Peyer's patch (tissue), 4 donors: ENCODE measurements around the gene TMEM123. TPM values are rescaled to one million over a fixed set of nuclear protein-coding genes. Genes with fewer than 3 reads are reported as not detected.
A peak's percentile ranks its signal among the peaks of the same experiment; 100 is the strongest.
"Not testable (repeated sequence)": the region's sequence is repeated elsewhere in the genome, so short reads cannot be mapped to it uniquely, and the experiment has no call there.

Experiments
- DNase-seq, 3 donors: peaks; one replicate each; pipeline ENCODE4 v3.0.0-alpha.2; 2017 to 2019
- H3K27ac ChIP-seq, 4 donors: fragments of 200-600 bp; sonication (generic); one replicate each; pipeline ENCODE4 v1.5.1; 2016 to 2019
- H3K27me3 ChIP-seq, 2 donors: fragments of 200-600 bp; sonication (generic); one replicate each; pipeline ENCODE4 v1.5.1; 2019
- H3K36me3 ChIP-seq, 3 donors: fragments of 200-600 bp; sonication (generic); one replicate each; pipeline ENCODE4 v1.5.1; 2016 to 2019
- H3K4me1 ChIP-seq, 4 donors: fragments of 200-600 bp; sonication (generic); one replicate each; pipeline ENCODE4 v1.5.1; 2016 to 2019
- H3K4me3 ChIP-seq, 4 donors: fragments of 200-600 bp; sonication (generic); 1 replicate in 3 of 4; 2 replicates in 1 of 4; pipeline ENCODE4 v1.5.1; 2016 to 2019; ENCODE audit warnings: mild to moderate bottlenecking in 1 of 4
- H3K9me3 ChIP-seq, 4 donors: fragments of 200-600 bp; sonication (generic); one replicate each; pipeline ENCODE4 v1.5.1; 2016 to 2019; ENCODE audit warnings: mild to moderate bottlenecking in 1 of 4
- CTCF ChIP-seq, 6 experiments: fragments of 450-650 bp in 4 of 6; fragments of 200-600 bp in 2 of 6; sonication (generic) in 1 of 6; IDR thresholded peaks; one replicate each; pipeline ENCODE4 v1.5.1; 2017 to 2019; ENCODE audit warnings: antibody characterized with exemption in 6 of 6, mild to moderate bottlenecking in 3 of 6, moderate library complexity in 1 of 6
- POLR2A ChIP-seq, 2 donors: fragments of 450-650 bp; IDR thresholded peaks; one replicate each; pipeline ENCODE4 v1.5.1; 2017; ENCODE audit warnings: antibody characterized with exemption in 2 of 2, mild to moderate bottlenecking in 2 of 2, moderate library complexity in 2 of 2
- total RNA-seq, 4 donors: library from RNA; depleted of rRNA; stranded (reverse); fragments of >200 nt; gene quantifications; one replicate each; pipeline ENCODE4 v1.1.0, GENCODE V29; 2016

The TMEM123 gene
- total RNA-seq, 4 donors from 2014 or later: 36.1 to 78.4 (median 54.5) TPM

GRCh38 chr11:102438311-102439062 is 14.1 kb downstream of the TMEM123 start:
- Histone ChIP-seq H3K36me3 (no peaks in the 10 kb centered on the region), H3K27me3 (no peaks in the 10 kb centered on the region), H3K9me3 (no peaks in the 10 kb centered on the region), H3K4me3 (no peak overlapping the region), H3K27ac (peak overlapping the region in 1 of 4 donors; percentile 17), H3K4me1 (no peaks in the 10 kb centered on the region)
- peak in 1 of 3 donors; percentile 41 for DNase-seq
- no peak for TF ChIP-seq CTCF (IDR thresholded peaks at IDR 0.05)
- no peak for TF ChIP-seq POLR2A (IDR thresholded peaks at IDR 0.05)

GRCh38 chr11:102437727-102438126 is 14.8 kb downstream of the TMEM123 start:
- H3K4me3 ChIP-seq: no peak overlapping the region
- TF ChIP-seq POLR2A (IDR thresholded peaks at IDR 0.05): no peak
- no peak for TF ChIP-seq CTCF (IDR thresholded peaks at IDR 0.05)
- no peaks in the 10 kb centered on the region for H3K4me1 ChIP-seq
- no peaks in the 10 kb centered on the region for H3K9me3 ChIP-seq
- H3K36me3 ChIP-seq: no peaks in the 10 kb centered on the region
- H3K27me3 ChIP-seq: no peaks in the 10 kb centered on the region
- no peak for DNase-seq
- no peak overlapping the region for H3K27ac ChIP-seq

- TF ChIP-seq CTCF (IDR thresholded peaks at IDR 0.05) (no peak), POLR2A (IDR thresholded peaks at IDR 0.05) (no peak)
- Histone ChIP-seq H3K9me3 (no peaks in the 10 kb centered on the region), H3K27me3 (no peaks in the 10 kb centered on the region), H3K36me3 (no peaks in the 10 kb centered on the region), H3K27ac (no peak overlapping the region), H3K4me3 (no peak overlapping the region), H3K4me1 (no peaks in the 10 kb centered on the region)
- no peak for DNase-seq
Measured at GRCh38 chr11:102436976-102437375, 15.6 kb downstream of the TMEM123 start.

- DNase-seq: no peak
- H3K27me3 ChIP-seq: no peaks in the 10 kb centered on the region
- H3K27ac ChIP-seq: no peak overlapping the region
- no peaks in the 10 kb centered on the region for H3K9me3 ChIP-seq
- no peaks in the 10 kb centered on the region for H3K36me3 ChIP-seq
- TF ChIP-seq CTCF (IDR thresholded peaks at IDR 0.05) (no peak), POLR2A (IDR thresholded peaks at IDR 0.05) (no peak)
- H3K4me1 ChIP-seq: no peaks in the 10 kb centered on the region
- no peak overlapping the region for H3K4me3 ChIP-seq
Measured at GRCh38 chr11:102436561-102436960, 16.0 kb downstream of the TMEM123 start.

GRCh38 chr11:102435688-102436087 is 16.9 kb downstream of the TMEM123 start:
- no peaks in the 10 kb centered on the region for H3K27me3 ChIP-seq
- H3K27ac ChIP-seq: no peak overlapping the region
- no peaks in the 10 kb centered on the region for H3K9me3 ChIP-seq
- TF ChIP-seq CTCF (IDR thresholded peaks at IDR 0.05) (no peak), POLR2A (IDR thresholded peaks at IDR 0.05) (no peak)
- no peak for DNase-seq
- no peak overlapping the region for H3K4me3 ChIP-seq
- H3K4me1 ChIP-seq: no peaks in the 10 kb centered on the region
- H3K36me3 ChIP-seq: no peaks in the 10 kb centered on the region

GRCh38 chr11:102433571-102433970 is 19.0 kb downstream of the TMEM123 start:
- H3K27ac ChIP-seq, H3K9me3 ChIP-seq, DNase-seq, H3K4me3 ChIP-seq, H3K4me1 ChIP-seq, H3K36me3 ChIP-seq, H3K27me3 ChIP-seq: not testable (repeated sequence)

GRCh38 chr11:102432560-102432959 is 20.0 kb downstream of the TMEM123 start:
- not testable (repeated sequence) for H3K4me3 ChIP-seq, H3K36me3 ChIP-seq, H3K9me3 ChIP-seq, DNase-seq, H3K27ac ChIP-seq, H3K27me3 ChIP-seq, H3K4me1 ChIP-seq
